Right lobe of liver (tissue), 4 donors: ENCODE results near the gene SLN.

Experiments
- POLR2A ChIP-seq: fragments of 450-650 bp; IDR thresholded peaks from one replicate; pipeline ENCODE4 v1.6.1; 2017; ENCODE audit warnings: antibody characterized with exemption, mild to moderate bottlenecking
- TF ChIP-seq, protein P1 (sequence below), 4 donors: fragments of 200-600 bp in 3 of 4; fragments of 450-650 bp in 1 of 4; IDR thresholded peaks; one replicate each; pipeline versions ENCODE4 v1.5.1 to v1.8.0; 2016 to 2022; ENCODE audit warnings: antibody characterized with exemption in 4 of 4, mild to moderate bottlenecking in 2 of 4
- donor health status: DM: no; HTN: no; CAD: no.
- donor health status: DM: no; HTN: no; CAD: no.
- donor health status: DM: no; HTN: yes; CAD: no.

DNA sequence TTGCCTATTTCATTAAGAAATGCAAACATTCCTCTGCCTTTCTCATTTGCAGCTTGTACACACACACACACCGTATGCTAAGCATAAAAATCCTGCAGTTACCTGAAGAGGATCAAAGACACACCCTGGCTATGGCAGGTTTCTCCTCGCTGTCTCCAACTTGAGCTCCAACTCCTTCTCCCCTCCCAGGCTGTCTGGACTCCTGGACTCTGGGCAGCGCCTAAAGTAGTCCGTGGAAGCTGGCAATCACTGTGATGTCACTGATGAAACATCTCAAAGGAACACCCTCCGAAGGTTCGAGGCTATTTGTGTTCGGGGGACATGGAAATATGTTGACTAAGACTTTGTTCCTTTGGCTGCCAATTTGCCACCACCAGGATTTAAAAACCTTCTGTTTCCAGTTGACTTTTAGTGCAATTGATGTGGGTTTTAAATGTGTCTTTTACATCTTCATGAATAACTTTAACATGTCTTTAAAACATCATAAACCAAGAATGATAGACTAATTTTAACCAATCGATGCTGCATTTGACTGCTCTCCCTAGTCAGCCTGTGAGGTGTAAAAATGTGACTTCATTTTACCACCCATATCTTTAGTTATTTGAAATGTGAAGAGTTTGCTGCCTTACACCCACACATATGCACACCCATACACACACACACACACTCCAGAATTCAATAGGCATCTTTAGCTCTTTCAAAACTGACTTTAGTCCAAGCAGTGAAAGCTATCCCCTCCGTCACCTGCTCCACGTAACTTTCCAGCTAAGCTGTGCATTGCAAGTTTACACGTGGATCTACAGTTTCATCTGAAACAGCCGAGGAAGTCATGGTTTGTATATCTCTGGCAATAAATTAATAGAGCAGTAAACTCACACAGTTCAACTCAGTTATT lies at the start of gene SLN:
- TF ChIP-seq, protein P1, sequence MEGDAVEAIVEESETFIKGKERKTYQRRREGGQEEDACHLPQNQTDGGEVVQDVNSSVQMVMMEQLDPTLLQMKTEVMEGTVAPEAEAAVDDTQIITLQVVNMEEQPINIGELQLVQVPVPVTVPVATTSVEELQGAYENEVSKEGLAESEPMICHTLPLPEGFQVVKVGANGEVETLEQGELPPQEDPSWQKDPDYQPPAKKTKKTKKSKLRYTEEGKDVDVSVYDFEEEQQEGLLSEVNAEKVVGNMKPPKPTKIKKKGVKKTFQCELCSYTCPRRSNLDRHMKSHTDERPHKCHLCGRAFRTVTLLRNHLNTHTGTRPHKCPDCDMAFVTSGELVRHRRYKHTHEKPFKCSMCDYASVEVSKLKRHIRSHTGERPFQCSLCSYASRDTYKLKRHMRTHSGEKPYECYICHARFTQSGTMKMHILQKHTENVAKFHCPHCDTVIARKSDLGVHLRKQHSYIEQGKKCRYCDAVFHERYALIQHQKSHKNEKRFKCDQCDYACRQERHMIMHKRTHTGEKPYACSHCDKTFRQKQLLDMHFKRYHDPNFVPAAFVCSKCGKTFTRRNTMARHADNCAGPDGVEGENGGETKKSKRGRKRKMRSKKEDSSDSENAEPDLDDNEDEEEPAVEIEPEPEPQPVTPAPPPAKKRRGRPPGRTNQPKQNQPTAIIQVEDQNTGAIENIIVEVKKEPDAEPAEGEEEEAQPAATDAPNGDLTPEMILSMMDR (IDR thresholded peaks at IDR 0.05), result no peak
- TF ChIP-seq POLR2A, result no peak
